ENCODE data around the gene KDM4B. TPM values are rescaled to one million over a fixed set of nuclear protein-coding genes. Genes with fewer than 3 reads are reported as not detected.
A peak's percentile ranks its signal among the peaks of the same experiment; 100 is the strongest.

KDM4B gene
- total RNA-seq, 4 donors from 2014 or later: 28.7 to 75.1 (median 46.1) TPM

DNA sequence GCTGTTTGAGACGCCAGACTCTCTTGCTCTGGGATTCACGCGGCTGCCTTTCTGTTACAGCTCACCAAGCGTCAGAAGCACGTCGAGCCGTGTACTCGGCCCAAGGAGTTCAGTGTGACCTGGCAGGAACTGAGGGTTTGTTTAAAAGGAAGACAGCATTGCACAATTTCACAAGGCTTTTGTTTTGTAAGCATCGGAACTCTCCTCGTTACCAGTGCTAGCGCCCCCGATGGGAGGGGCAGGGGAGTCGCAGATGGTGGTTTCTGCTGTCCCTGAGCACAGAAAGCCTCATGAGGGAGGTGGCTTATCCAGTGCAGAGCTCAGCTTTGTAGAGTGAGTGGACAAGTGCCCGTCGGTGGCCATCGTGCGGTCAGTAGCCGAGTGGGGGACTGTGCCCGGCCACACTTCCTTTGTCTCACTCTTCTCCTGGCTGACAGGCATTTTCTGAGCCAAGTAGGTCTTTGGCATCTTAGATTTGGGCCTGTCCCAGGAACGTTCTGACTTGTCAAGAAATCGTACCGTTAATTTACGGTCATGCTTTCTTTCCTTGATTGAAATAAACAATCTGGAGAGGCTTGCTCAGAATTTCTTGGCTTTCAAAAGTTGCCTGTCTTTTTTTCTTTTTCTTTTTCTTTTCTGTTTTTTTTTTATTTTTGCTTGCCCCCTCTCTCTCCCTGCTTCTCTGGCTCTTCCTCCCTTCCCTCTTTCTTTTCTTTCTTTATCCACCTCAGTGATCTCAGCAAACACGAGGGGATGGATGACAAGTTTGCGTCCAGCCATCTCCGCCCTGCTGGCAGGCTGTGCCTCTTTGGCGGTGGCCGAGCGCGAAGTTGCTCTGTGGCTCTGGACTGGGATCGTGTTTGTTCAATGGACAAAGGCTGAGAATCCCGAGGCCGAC, 7.7 kb downstream of the KDM4B start:
- peak in 2 of 3 donors; percentile 39 to 81 for DNase-seq
- H3K36me3 ChIP-seq: no peaks in the 10 kb centered on the region
- H3K9me3 ChIP-seq: no peaks in the 10 kb centered on the region
- TF ChIP-seq POLR2A (IDR thresholded peaks at IDR 0.05): peak in 1 of 2 donors; percentile 27
- TF ChIP-seq, protein P1, sequence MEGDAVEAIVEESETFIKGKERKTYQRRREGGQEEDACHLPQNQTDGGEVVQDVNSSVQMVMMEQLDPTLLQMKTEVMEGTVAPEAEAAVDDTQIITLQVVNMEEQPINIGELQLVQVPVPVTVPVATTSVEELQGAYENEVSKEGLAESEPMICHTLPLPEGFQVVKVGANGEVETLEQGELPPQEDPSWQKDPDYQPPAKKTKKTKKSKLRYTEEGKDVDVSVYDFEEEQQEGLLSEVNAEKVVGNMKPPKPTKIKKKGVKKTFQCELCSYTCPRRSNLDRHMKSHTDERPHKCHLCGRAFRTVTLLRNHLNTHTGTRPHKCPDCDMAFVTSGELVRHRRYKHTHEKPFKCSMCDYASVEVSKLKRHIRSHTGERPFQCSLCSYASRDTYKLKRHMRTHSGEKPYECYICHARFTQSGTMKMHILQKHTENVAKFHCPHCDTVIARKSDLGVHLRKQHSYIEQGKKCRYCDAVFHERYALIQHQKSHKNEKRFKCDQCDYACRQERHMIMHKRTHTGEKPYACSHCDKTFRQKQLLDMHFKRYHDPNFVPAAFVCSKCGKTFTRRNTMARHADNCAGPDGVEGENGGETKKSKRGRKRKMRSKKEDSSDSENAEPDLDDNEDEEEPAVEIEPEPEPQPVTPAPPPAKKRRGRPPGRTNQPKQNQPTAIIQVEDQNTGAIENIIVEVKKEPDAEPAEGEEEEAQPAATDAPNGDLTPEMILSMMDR (IDR thresholded peaks at IDR 0.05): peak in 2 of 6 experiments; percentile 13 to 33
- peak overlapping the region in 1 of 4 donors; percentile 13 for H3K4me3 ChIP-seq
- H3K27me3 ChIP-seq: no peaks in the 10 kb centered on the region
- H3K4me1 ChIP-seq: peaks cover 0 to 60% (median 1%) of the 10 kb centered on the region in 4 donors
- peak overlapping the region; percentile 43 to 82 (median 69) for H3K27ac ChIP-seq

DNA sequence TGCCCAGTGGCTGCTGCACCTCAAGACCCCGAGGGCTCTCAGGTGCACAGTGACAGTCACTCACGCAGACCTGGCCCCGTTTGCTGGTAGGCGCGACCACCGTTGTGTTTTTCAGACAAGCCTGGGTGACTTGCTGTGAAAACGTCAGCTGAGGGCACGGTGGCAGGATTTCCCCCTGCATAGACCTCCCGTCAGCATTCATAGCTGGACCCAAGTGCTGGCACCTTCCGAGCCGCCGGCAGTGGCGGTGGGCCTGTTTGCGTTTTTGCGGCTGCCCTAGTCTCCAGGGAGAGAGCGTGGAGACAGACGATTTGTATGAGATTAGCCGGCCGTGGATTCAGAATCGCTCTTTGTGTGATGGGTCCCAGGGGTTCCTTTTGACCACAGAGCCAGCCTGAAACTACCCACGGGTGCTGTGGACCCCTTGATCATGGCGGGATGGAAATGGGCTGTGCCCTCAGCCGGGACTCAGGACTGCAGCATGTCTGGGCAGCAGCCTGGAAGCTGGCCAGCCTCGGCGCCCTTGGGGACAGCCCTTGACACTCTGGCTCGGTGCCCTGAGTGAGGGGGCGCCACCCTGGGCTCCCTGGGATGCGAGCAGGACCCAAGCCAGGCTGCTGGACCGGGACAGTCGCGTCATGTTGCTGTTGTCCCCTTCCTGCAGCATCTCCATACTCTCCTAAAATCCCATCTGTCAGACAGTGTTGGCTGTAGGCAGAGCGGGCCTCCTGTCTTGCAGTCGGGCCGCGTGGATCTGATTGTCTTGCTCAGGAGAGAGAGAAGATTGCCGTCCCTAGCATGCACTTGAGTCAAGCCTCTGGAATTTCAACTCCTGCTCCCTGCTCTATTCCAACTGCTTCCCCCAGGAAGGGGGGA, 8.6 kb downstream of the KDM4B start:
- Histone ChIP-seq H3K27me3 (no peaks in the 10 kb centered on the region), H3K4me1 (peaks cover 0 to 51% (median 0%) of the 10 kb centered on the region in 4 donors), H3K27ac (peak overlapping the region; percentile 43 to 82 (median 56)), H3K9me3 (no peaks in the 10 kb centered on the region), H3K4me3 (no peak overlapping the region), H3K36me3 (no peaks in the 10 kb centered on the region)
- no peak for DNase-seq
- no peak for TF ChIP-seq POLR2A (IDR thresholded peaks at IDR 0.05)
- TF ChIP-seq, protein P1 (IDR thresholded peaks at IDR 0.05): no peak

DNA sequence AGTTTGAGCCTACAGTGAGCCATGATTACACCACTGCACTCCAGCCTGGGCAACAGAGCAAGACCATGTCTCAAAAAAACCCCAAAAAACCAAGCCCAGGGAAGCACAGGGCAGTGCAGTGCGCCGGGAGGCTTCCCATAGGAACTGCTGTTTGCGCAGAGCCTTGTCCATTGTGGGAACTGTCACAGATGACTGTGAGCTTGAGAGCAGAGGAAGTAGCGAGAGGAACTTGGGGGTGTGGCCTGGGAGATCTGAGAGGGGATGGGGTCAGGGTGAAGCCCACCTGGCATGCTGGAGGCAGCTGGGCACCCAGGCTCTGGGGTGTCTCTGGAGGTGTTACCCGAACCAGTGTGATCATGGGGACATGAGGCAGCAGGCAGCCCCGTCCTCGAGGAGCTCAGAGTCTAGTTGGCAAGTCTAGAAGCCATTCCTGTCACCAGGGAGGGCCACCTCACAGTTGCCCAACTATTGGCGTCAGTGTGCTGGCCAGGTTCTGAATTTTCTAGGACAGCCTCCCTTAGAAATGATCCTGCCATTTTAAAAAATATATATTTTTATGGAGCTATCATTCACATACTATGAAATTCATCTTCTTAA, 10.4 kb downstream of the KDM4B start:
- no peaks in the 10 kb centered on the region for H3K27me3 ChIP-seq
- H3K9me3 ChIP-seq: no peaks in the 10 kb centered on the region
- H3K4me3 ChIP-seq: no peak overlapping the region
- TF ChIP-seq, protein P1 (IDR thresholded peaks at IDR 0.05): no peak
- no peak for TF ChIP-seq POLR2A (IDR thresholded peaks at IDR 0.05)
- no peaks in the 10 kb centered on the region for H3K36me3 ChIP-seq
- H3K27ac ChIP-seq: no peak overlapping the region
- no peak for DNase-seq
- H3K4me1 ChIP-seq: peaks cover 0 to 41% (median 0%) of the 10 kb centered on the region in 4 donors

DNA sequence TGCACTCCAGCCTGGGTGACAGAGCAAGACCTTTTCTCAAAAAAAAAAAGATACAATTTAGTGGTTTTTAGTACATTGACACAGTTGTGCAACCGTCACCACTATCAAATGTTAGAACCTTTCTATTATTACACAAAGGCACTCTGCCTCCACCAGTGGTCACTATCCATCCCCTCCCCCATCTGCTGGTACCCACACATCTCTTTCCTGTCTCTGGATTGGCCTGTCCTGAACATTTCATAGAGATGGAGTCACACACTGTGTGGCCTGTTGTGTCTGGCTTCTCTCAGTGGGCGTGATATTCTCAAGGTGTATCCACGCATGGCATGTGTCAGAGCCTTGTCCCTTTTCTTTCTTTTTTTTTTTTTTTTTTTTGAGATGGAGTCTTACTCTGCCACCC, 11.2 kb downstream of the KDM4B start:
- Histone ChIP-seq H3K36me3 (no peaks in the 10 kb centered on the region), H3K4me1 (peaks cover 0 to 34% (median 0%) of the 10 kb centered on the region in 4 donors), H3K27ac (no peak overlapping the region), H3K4me3 (no peak overlapping the region), H3K9me3 (no peaks in the 10 kb centered on the region), H3K27me3 (no peaks in the 10 kb centered on the region)
- TF ChIP-seq, protein P1 (IDR thresholded peaks at IDR 0.05): no peak
- TF ChIP-seq POLR2A (IDR thresholded peaks at IDR 0.05): no peak
- no peak for DNase-seq

Data from Peyer's patch (tissue), 4 donors.